ENCODE measurements around the gene ARHGAP36.

The ARHGAP36 gene

DNA sequence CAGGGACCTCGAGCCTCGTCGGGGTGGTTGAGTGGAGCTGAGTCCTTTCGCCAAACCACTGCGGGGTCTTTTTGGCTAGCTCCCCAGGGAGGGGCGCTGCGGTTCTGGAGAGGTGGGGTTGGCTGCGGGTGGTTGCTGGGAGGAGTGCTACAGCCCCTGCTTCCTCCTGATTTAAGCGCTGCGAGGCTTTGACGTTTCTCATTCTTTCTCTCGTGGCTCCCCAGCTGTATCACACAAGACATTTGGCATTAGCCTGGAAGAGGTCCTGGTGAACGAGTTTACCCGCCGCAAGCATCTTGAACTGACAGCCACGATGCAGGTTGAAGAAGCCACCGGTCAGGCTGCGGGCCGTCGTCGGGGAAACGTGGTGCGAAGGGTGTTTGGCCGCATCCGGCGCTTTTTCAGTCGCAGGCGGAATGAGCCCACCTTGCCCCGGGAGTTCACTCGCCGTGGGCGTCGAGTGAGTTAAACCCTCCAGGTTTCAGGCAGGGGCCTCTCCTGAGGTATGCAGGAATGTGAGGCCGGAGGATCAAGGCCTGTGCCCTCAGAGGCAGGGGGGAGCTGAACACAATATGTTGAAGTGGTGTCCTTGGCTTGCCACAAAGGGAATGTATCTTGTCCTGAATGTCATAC is 25.5 kb downstream of the ARHGAP36 start:
- TF ChIP-seq EZH2phosphoT487 (IDR thresholded peaks at IDR 0.05; ENCODE audit: borderline replicate concordance, low read length), result no peak
- TF ChIP-seq, protein P1, sequence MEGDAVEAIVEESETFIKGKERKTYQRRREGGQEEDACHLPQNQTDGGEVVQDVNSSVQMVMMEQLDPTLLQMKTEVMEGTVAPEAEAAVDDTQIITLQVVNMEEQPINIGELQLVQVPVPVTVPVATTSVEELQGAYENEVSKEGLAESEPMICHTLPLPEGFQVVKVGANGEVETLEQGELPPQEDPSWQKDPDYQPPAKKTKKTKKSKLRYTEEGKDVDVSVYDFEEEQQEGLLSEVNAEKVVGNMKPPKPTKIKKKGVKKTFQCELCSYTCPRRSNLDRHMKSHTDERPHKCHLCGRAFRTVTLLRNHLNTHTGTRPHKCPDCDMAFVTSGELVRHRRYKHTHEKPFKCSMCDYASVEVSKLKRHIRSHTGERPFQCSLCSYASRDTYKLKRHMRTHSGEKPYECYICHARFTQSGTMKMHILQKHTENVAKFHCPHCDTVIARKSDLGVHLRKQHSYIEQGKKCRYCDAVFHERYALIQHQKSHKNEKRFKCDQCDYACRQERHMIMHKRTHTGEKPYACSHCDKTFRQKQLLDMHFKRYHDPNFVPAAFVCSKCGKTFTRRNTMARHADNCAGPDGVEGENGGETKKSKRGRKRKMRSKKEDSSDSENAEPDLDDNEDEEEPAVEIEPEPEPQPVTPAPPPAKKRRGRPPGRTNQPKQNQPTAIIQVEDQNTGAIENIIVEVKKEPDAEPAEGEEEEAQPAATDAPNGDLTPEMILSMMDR (IDR thresholded peaks at IDR 0.05; ENCODE audit: low read depth, low read length, poor library complexity, severe bottlenecking), result no peak
- no peaks in the 10 kb centered on the region for H3K36me3 ChIP-seq (ENCODE audit: control insufficient read depth, low read length)
- H3K27ac ChIP-seq (ENCODE audit: low read depth, low read length), result no peak overlapping the region
- H3F3A ChIP-seq (ENCODE audit: control insufficient read depth, insufficient read depth), result no peaks in the 10 kb centered on the region
- no peaks in the 10 kb centered on the region for H3K9me3 ChIP-seq (ENCODE audit: control insufficient read depth, insufficient read depth, low read length)
- no peaks in the 10 kb centered on the region for H3K79me2 ChIP-seq (ENCODE audit: control insufficient read depth, low read length)
- H3K4me1 ChIP-seq (ENCODE audit: control insufficient read depth, low read length), result no peaks in the 10 kb centered on the region
- H3K4me3 ChIP-seq (ENCODE audit: low read length), result no peak overlapping the region
- H4K20me1 ChIP-seq (ENCODE audit: control insufficient read depth, insufficient read depth, low read depth, low read length), result no peaks in the 10 kb centered on the region
- H3K27me3 ChIP-seq (ENCODE audit: control insufficient read depth, low read length), result no peaks in the 10 kb centered on the region
- H3K4me2 ChIP-seq (ENCODE audit: low read length), result no peak overlapping the region
- no peaks in the 10 kb centered on the region for H3K9me2 ChIP-seq (replicated peaks; ENCODE audit: control insufficient read depth, low read length)

DNA sequence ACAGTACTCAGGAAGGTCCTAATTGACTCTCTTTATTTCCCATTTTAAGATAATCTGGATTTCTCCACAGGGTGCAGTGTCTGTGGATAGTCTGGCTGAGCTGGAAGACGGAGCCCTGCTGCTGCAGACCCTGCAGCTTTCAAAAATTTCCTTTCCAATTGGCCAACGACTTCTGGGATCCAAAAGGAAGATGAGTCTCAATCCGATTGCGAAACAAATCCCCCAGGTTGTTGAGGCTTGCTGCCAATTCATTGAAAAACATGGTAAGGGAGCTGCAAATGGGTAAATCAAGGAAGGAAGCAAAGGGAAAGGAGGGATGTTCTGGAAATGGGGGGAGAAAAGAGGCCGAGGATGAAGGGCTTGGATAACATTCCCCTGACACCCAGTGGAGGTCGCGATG is 26.0 kb downstream of the ARHGAP36 start:
- H3K27me3 ChIP-seq (ENCODE audit: control insufficient read depth, low read length), result no peaks in the 10 kb centered on the region
- H3K9me3 ChIP-seq (ENCODE audit: control insufficient read depth, insufficient read depth, low read length), result no peaks in the 10 kb centered on the region
- H3K79me2 ChIP-seq (ENCODE audit: control insufficient read depth, low read length), result no peaks in the 10 kb centered on the region
- no peaks in the 10 kb centered on the region for H4K20me1 ChIP-seq (ENCODE audit: control insufficient read depth, insufficient read depth, low read depth, low read length)
- H3K4me2 ChIP-seq (ENCODE audit: low read length), result no peak overlapping the region
- TF ChIP-seq, protein P1 (IDR thresholded peaks at IDR 0.05; ENCODE audit: low read depth, low read length, poor library complexity, severe bottlenecking), result no peak
- TF ChIP-seq EZH2phosphoT487 (IDR thresholded peaks at IDR 0.05; ENCODE audit: borderline replicate concordance, low read length), result no peak
- H3K9me2 ChIP-seq (replicated peaks; ENCODE audit: control insufficient read depth, low read length), result no peaks in the 10 kb centered on the region
- H3K4me3 ChIP-seq (ENCODE audit: low read length), result no peak overlapping the region
- H3F3A ChIP-seq (ENCODE audit: control insufficient read depth, insufficient read depth), result no peaks in the 10 kb centered on the region
- no peak overlapping the region for H3K27ac ChIP-seq (ENCODE audit: low read depth, low read length)
- no peaks in the 10 kb centered on the region for H3K4me1 ChIP-seq (ENCODE audit: control insufficient read depth, low read length)
- no peaks in the 10 kb centered on the region for H3K36me3 ChIP-seq (ENCODE audit: control insufficient read depth, low read length)

DNA sequence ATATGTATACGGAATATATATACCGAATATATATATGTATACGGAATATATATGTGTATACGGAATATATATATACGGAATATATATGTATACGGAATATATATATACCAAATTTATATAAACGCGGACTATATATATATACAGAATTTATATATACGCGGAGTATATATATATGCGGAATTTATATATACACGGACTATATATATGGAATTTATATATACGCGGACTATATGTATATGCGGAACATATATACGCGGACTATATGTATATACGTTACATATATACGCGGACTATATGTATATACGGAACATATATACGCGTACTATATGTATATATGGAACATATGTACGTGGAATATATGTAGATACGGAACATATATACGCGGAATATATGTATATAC is 78.6 kb downstream of the ARHGAP36 start:
- H3K4me1 ChIP-seq (ENCODE audit: control insufficient read depth, low read length), result no peaks in the 10 kb centered on the region
- H3K9me3 ChIP-seq (ENCODE audit: control insufficient read depth, insufficient read depth, low read length), result no peaks in the 10 kb centered on the region
- no peaks in the 10 kb centered on the region for H3K36me3 ChIP-seq (ENCODE audit: control insufficient read depth, low read length)
- no peak overlapping the region for H3K4me2 ChIP-seq (ENCODE audit: low read length)
- TF ChIP-seq EZH2phosphoT487 (IDR thresholded peaks at IDR 0.05; ENCODE audit: borderline replicate concordance, low read length), result no peak
- TF ChIP-seq, protein P1 (IDR thresholded peaks at IDR 0.05; ENCODE audit: low read depth, low read length, poor library complexity, severe bottlenecking), result no peak
- no peaks in the 10 kb centered on the region for H3K79me2 ChIP-seq (ENCODE audit: control insufficient read depth, low read length)
- H3K4me3 ChIP-seq (ENCODE audit: low read length), result no peak overlapping the region
- H3K9me2 ChIP-seq (replicated peaks; ENCODE audit: control insufficient read depth, low read length), result no peaks in the 10 kb centered on the region
- no peaks in the 10 kb centered on the region for H3K27me3 ChIP-seq (ENCODE audit: control insufficient read depth, low read length)
- H3K27ac ChIP-seq (ENCODE audit: low read depth, low read length), result no peak overlapping the region
- H3F3A ChIP-seq (ENCODE audit: control insufficient read depth, insufficient read depth), result peaks cover 4% of the 10 kb centered on the region; the same call in 1 of the 2 replicates
- H4K20me1 ChIP-seq (ENCODE audit: control insufficient read depth, insufficient read depth, low read depth, low read length), result no peaks in the 10 kb centered on the region
